IPS-NIHi7 (cell line): Measurements from ENCODE around the gene DHRS3.

ENCODE experiments used
- DNase-seq: peaks from one replicate; pipeline ENCODE4 v3.0.0; 2012; ENCODE audit warnings: mixed read lengths; ENCODE audit errors: extremely low spot score

DHRS3 gene

GRCh38 chr1:12617511-12617900 lies 504 bp downstream of the DHRS3 start:
- DNase-seq: no peak

- no peak for DNase-seq
Measured at GRCh38 chr1:12616709-12617373, 1.2 kb downstream of the DHRS3 start.

GRCh38 chr1:12615865-12616708 lies 1.9 kb downstream of the DHRS3 start:
- peak; percentile 74 for DNase-seq

GRCh38 chr1:12615159-12615864 lies 2.7 kb downstream of the DHRS3 start:
- peak; percentile 8 for DNase-seq

GRCh38 chr1:12614402-12615158 lies 3.4 kb downstream of the DHRS3 start:
- DNase-seq: no peak

GRCh38 chr1:12613180-12613579 lies 4.8 kb downstream of the DHRS3 start:
- DNase-seq: no peak

GRCh38 chr1:12610941-12611340 lies 7.1 kb downstream of the DHRS3 start:
- DNase-seq: no peak

- DNase-seq: no peak
Measured at GRCh38 chr1:12610305-12610935, 7.6 kb downstream of the DHRS3 start.

GRCh38 chr1:12609469-12610003 lies 8.5 kb downstream of the DHRS3 start:
- DNase-seq: no peak

- no peak for DNase-seq
Measured at GRCh38 chr1:12608311-12608957, 9.6 kb downstream of the DHRS3 start.

GRCh38 chr1:12607263-12607662 lies 10.7 kb downstream of the DHRS3 start:
- DNase-seq: no peak

- DNase-seq: no peak
Measured at GRCh38 chr1:12604986-12605385, 13.0 kb downstream of the DHRS3 start.

GRCh38 chr1:12604114-12604874 lies 13.7 kb downstream of the DHRS3 start:
- peak; percentile 60 for DNase-seq

- DNase-seq: no peak
Measured at GRCh38 chr1:12603224-12603623, 14.8 kb downstream of the DHRS3 start.

- DNase-seq: no peak
Measured at GRCh38 chr1:12602659-12603024, 15.4 kb downstream of the DHRS3 start.

- no peak for DNase-seq
Measured at GRCh38 chr1:12601700-12602658, 16.0 kb downstream of the DHRS3 start.

- peak; percentile 75 for DNase-seq
Measured at GRCh38 chr1:12600880-12601633, 17.0 kb downstream of the DHRS3 start.

GRCh38 chr1:12600335-12600734 lies 17.7 kb downstream of the DHRS3 start:
- DNase-seq: no peak
